NT2/D1 (cell line): Measurements from ENCODE around the gene ZCCHC13.
A peak's percentile ranks its signal among the peaks of the same experiment; 100 is the strongest.

Experiments used
- DNase-seq: peaks from one replicate; pipeline ENCODE4 v3.0.0-alpha.2; 2011; ENCODE audit warnings: low read depth, low spot score
- H3K27me3 ChIP-seq: 2 replicates; pipeline ENCODE4 v1.6.0; 2011; ENCODE audit warnings: mild to moderate bottlenecking; ENCODE audit not compliant: insufficient read length, insufficient read depth
- H3K36me3 ChIP-seq: 2 replicates; pipeline ENCODE4 v1.6.1; 2011; ENCODE audit warnings: mild to moderate bottlenecking, low read length, mixed read lengths; ENCODE audit not compliant: insufficient read depth, insufficient read length
- H3K4me1 ChIP-seq: 2 replicates; pipeline ENCODE4 v1.5.1; 2011; ENCODE audit not compliant: insufficient read depth, insufficient read length
- H3K4me3 ChIP-seq: 2 replicates; pipeline ENCODE4 v1.5.1; 2011; ENCODE audit warnings: low read depth; ENCODE audit not compliant: insufficient read length
- H3K9ac ChIP-seq: 2 replicates; pipeline ENCODE4 v1.6.0; 2011; ENCODE audit warnings: low read depth; ENCODE audit not compliant: insufficient read length
- H3K9me3 ChIP-seq: 2 replicates; pipeline ENCODE4 v1.5.1; 2011; ENCODE audit warnings: mild to moderate bottlenecking, low read length; ENCODE audit not compliant: insufficient read depth
- SUZ12 ChIP-seq: IDR thresholded peaks from 2 replicates; pipeline ENCODE4 v1.6.1; 2011; ENCODE audit not compliant: insufficient read length, insufficient read depth; ENCODE audit errors: extremely low read depth
- YY1 ChIP-seq: IDR thresholded peaks from 2 replicates; pipeline ENCODE4 v1.6.1; 2011; ENCODE audit not compliant: insufficient read length, insufficient read depth
- ZNF274 ChIP-seq: IDR thresholded peaks from 2 replicates; pipeline ENCODE4 v1.6.1; 2011; ENCODE audit warnings: mild to moderate bottlenecking, low read depth, low read length

Gene ZCCHC13

DNA sequence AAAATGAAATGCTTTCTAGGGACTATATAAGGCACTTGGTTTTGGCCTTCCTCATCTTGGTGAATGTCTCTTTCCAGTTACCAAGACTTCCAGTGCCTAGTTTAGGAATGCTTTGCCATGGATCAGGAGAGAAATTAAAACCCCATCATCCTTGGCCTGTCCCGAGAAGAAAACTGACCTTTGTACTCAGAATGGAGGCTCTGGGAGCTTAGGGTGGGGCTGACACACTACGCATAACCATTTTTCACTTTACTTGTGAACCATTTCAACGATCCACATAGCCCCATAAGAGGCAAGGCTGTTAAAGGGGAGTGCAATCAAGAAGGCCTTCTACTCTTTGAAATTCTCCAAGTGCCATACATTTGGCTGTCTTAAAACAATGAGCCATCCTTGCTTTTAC, 26.7 kb upstream of the ZCCHC13 start:
- no peak for TF ChIP-seq SUZ12
- no peak for TF ChIP-seq ZNF274
- TF ChIP-seq YY1, result no peak
- H3K9me3 ChIP-seq, result no peaks in the 10 kb centered on the region
- DNase-seq, result no peak
- H3K4me3 ChIP-seq, result no peak overlapping the region
- H3K4me1 ChIP-seq, result no peaks in the 10 kb centered on the region
- peaks cover 87% of the 10 kb centered on the region for H3K36me3 ChIP-seq
- no peak overlapping the region for H3K9ac ChIP-seq
- H3K27me3 ChIP-seq, result no peaks in the 10 kb centered on the region

- no peak for TF ChIP-seq SUZ12
- no peak for TF ChIP-seq ZNF274
- no peak for TF ChIP-seq YY1
- Histone ChIP-seq H3K9ac (no peak overlapping the region), H3K4me1 (no peaks in the 10 kb centered on the region), H3K4me3 (no peak overlapping the region), H3K9me3 (no peaks in the 10 kb centered on the region), H3K36me3 (peaks cover 90% of the 10 kb centered on the region), H3K27me3 (no peaks in the 10 kb centered on the region)
- DNase-seq, result no peak
Measured at GRCh38 chrX:74277846-74278245, 26.1 kb upstream of the ZCCHC13 start.

DNA sequence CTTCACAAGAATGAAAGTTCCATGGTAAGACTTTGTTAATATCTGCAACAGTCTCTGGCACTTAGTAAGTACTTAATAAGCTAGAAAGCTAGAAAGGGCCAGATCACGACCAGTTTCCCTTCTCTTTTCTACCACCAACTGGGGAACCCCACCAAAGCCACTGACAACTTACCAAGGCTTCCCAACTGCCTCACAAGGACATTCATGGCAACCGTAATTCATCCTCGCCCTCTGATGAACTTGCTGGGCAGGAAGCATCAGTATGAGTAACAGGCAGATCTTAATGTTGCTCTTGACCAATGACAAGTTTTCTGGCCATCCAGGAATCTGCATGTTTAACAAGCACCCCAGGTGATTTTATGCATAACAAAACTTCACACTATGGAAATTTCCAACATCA, 23.2 kb upstream of the ZCCHC13 start:
- Histone ChIP-seq H3K9me3 (no peaks in the 10 kb centered on the region), H3K4me3 (no peak overlapping the region), H3K36me3 (peaks cover 79% of the 10 kb centered on the region), H3K9ac (no peak overlapping the region), H3K27me3 (no peaks in the 10 kb centered on the region), H3K4me1 (no peaks in the 10 kb centered on the region)
- TF ChIP-seq SUZ12 (no peak), ZNF274 (no peak), YY1 (no peak)
- no peak for DNase-seq

- H3K4me3 ChIP-seq, result no peak overlapping the region
- TF ChIP-seq YY1, result no peak
- H3K9me3 ChIP-seq, result no peaks in the 10 kb centered on the region
- H3K27me3 ChIP-seq, result no peaks in the 10 kb centered on the region
- no peak overlapping the region for H3K9ac ChIP-seq
- no peaks in the 10 kb centered on the region for H3K4me1 ChIP-seq
- DNase-seq, result no peak
- peaks cover 76% of the 10 kb centered on the region for H3K36me3 ChIP-seq
Measured at GRCh38 chrX:74284391-74284952, 19.5 kb upstream of the ZCCHC13 start.

DNA sequence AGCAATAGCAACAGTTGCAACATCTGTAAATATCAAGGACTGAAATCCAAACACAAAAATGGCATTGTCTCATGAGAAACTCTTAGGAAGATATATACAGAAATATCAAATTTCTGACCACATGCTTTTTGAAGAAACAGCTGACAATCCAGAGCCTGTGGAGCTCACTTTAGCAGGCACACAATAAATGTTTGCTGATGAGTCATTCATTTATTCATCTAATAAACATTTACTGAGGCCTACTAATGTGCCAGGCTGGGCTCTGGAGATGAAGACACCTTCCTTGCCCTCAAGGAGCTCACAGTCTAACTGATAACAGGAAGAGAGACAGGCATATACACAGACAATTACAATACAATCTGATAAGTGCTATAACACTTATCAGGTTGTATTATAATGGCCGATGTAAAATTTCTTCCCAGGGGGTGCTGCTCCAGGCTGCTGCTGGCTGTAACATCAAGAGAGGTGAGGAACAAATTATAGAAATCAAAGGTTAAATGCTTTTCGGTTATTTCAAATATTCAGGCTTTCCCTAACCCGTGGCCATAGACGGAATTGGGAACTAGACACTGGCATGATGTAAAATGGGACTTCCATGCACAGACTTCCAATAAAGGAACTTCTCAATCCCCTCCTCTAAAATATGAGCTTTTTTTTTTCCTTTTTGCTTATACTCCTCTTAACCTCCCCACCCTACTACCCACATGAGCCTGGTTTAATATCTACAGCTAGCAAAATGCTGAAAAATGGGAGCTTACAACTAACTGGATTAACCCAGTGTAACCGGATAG, 16.8 kb upstream of the ZCCHC13 start:
- H3K4me1 ChIP-seq, result no peaks in the 10 kb centered on the region
- H3K27me3 ChIP-seq, result no peaks in the 10 kb centered on the region
- H3K9me3 ChIP-seq, result no peaks in the 10 kb centered on the region
- no peak overlapping the region for H3K9ac ChIP-seq
- H3K4me3 ChIP-seq, result no peak overlapping the region
- DNase-seq, result no peak
- H3K36me3 ChIP-seq, result peaks cover 63% of the 10 kb centered on the region
- TF ChIP-seq SUZ12 (no peak), YY1 (no peak), ZNF274 (no peak)

DNA sequence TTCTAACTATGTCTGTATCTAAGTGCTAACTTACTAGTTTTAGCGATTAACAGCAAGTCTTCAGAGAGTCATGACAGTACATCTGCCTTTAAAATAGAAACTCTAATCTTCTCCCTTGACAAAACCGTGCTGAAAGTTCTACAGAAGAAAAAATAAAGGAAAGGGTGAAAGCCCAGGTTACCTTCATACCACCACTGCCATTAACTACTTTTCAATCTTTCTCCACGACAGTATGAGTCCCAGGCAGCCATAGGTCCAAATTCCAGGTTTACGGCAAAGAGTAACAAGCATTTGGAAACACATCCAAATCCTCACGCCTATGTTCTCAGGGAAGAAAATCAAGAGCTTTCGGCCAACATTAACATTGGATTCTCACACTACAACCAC, 12.4 kb upstream of the ZCCHC13 start:
- TF ChIP-seq SUZ12 (no peak), YY1 (no peak), ZNF274 (no peak)
- Histone ChIP-seq H3K4me1 (no peaks in the 10 kb centered on the region), H3K27me3 (no peaks in the 10 kb centered on the region), H3K4me3 (peak overlapping the region; percentile 85), H3K9ac (peak overlapping the region; percentile 92), H3K36me3 (peaks cover 36% of the 10 kb centered on the region), H3K9me3 (no peaks in the 10 kb centered on the region)
- no peak for DNase-seq

DNA sequence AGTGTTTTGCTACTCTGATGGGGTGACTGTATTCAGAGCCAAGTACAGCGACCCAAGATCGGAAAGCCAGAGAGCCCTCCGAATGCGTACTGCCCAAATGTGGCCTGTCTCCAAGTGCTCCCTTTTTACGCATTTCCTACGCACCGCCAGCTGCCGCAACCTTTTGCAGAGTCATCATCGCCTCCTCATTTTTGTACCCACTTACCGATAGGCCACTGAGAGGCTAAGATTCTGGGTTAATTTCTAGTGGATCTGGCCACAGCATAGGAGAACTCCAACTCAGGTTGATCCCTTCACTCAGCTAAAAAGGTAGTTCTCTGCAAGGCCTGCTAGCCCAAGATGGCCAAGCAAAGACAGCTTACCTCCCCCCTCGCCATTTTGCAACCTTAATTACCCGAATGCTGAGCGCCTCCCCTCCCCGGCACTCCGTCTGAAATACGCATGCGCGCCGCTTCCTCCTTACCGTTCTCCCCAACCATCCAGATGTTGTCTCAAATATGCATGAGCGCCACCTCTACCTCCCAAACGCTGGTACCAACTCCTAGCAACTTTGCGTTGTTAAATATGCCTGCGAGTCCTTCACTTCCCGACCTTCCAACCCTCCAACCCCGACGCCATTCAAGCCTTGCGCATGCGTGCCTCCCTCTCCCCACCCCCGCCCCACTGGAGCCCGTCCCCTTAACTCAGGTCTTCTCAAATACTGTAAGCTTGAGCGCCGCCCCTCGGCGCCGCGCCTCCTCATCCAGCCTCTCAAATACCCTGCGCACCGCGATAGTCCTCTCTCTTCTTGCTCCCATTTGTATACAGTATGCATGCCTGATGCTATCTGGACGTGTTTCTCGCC, 11.8 kb upstream of the ZCCHC13 start:
- no peaks in the 10 kb centered on the region for H3K27me3 ChIP-seq
- H3K9ac ChIP-seq, result peak overlapping the region; percentile 92
- DNase-seq, result peak; percentile 87
- H3K9me3 ChIP-seq, result no peaks in the 10 kb centered on the region
- no peaks in the 10 kb centered on the region for H3K4me1 ChIP-seq
- H3K36me3 ChIP-seq, result peaks cover 30% of the 10 kb centered on the region
- no peak for TF ChIP-seq ZNF274
- peak; percentile 62 for TF ChIP-seq YY1
- peak overlapping the region; percentile 85 for H3K4me3 ChIP-seq
